NB4 (cell line): ENCODE measurements around the gene ARSB.

Source experiments
- DNase-seq: peaks from one replicate; pipeline ENCODE4 v3.0.0; 2010; ENCODE audit warnings: low read depth
- H3K4me3 ChIP-seq: one replicate; pipeline ENCODE4 v1.5.1; 2011; ENCODE audit warnings: mild to moderate bottlenecking, low read depth, low read length, moderate library complexity
- MYC ChIP-seq: IDR thresholded peaks from 2 replicates; pipeline ENCODE4 v1.6.1; 2011; ENCODE audit warnings: low read depth, low read length
- POLR2A ChIP-seq: IDR thresholded peaks from 2 replicates; pipeline ENCODE4 v1.6.1; 2011; ENCODE audit warnings: mild to moderate bottlenecking; ENCODE audit not compliant: insufficient read length; ENCODE audit errors: extremely low read depth
- TF ChIP-seq, protein P1 (sequence below): IDR thresholded peaks from 2 replicates; pipeline ENCODE4 v1.6.1; 2011; ENCODE audit warnings: low read depth, low read length
- TF ChIP-seq, protein P2 (sequence below): IDR thresholded peaks from one replicate; pipeline ENCODE4 v1.5.1; 2012; ENCODE audit warnings: low read depth, low read length

ARSB gene

DNA sequence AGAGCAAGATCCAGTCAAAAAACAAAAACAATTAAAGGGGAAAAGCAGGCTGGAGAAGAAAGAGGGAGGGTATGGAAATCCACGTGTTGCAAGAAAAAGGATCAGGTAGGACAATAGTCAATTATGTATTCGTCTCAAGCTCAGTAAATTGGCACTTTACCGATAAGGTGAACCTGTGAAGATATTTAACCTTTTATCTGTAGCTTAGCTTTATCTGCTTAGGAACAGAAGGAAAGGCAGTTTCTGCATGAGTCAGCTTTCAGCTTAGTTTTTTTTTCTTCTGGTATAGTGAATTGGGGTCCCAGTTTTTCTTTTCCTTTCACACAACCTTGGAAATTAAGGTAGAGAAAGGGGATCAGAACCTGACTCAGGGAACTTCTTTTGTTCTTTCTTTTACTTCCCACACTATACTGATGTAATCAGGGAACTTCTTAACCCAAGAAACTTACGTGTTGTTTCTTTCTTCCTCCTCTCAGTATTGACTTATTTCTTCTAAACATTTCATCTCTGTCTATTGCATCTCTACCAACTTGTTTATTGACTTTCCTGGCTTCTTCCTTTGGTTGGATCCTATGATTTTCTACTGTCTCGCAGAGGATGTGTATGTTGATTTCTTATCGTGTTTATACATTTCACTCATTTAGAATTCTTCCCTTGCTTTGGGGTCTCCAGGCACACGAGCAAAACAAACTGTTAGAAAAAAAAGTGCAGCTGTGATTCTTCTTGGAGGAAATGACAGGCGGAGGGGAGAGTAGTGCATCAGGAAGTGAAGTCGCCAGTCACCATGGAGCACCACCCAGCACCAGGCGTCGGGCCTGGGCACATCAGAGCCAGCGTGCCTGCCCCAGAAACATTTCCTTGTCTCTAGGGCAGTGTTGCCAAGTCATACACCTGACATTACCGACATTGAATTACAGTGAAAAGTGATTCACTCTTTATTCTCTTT lies 213.6 kb downstream of the ARSB start:
- TF ChIP-seq, protein P1, sequence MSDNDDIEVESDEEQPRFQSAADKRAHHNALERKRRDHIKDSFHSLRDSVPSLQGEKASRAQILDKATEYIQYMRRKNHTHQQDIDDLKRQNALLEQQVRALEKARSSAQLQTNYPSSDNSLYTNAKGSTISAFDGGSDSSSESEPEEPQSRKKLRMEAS: no peak
- TF ChIP-seq POLR2A: no peak
- no peak for TF ChIP-seq MYC
- TF ChIP-seq, protein P2, sequence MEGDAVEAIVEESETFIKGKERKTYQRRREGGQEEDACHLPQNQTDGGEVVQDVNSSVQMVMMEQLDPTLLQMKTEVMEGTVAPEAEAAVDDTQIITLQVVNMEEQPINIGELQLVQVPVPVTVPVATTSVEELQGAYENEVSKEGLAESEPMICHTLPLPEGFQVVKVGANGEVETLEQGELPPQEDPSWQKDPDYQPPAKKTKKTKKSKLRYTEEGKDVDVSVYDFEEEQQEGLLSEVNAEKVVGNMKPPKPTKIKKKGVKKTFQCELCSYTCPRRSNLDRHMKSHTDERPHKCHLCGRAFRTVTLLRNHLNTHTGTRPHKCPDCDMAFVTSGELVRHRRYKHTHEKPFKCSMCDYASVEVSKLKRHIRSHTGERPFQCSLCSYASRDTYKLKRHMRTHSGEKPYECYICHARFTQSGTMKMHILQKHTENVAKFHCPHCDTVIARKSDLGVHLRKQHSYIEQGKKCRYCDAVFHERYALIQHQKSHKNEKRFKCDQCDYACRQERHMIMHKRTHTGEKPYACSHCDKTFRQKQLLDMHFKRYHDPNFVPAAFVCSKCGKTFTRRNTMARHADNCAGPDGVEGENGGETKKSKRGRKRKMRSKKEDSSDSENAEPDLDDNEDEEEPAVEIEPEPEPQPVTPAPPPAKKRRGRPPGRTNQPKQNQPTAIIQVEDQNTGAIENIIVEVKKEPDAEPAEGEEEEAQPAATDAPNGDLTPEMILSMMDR: no peak
- no peak for DNase-seq
- no peak overlapping the region for H3K4me3 ChIP-seq

DNA sequence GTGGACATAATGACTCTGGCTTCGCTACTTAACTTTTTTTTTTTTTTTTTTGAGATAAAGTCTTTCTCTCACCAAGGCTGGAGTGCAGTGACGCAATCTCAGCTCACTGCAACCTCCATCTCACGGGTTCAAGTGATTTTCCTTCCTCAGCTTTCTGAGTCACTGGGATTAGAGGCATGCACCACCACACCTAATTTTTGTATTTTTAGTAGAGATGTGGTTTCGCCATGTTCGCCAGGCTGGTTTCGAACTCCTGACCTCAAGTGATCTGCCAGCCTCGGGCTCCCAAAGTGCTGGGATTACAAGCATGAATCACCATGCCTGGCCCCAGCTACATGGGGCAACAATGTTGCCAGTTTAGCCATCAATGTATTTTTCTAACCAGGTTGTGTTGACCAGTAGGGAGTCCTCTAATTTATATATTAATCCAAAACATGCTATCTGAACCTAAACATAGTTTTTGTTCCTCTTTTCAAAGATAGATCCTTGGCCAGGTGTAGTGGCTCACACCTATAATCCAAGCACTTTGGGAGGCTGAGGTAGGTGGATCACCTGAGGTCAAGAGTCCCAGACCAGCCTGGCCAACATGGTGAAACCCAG lies 216.2 kb downstream of the ARSB start:
- DNase-seq: no peak
- H3K4me3 ChIP-seq: no peak overlapping the region
- TF ChIP-seq MYC: no peak
- TF ChIP-seq, protein P1: no peak
- TF ChIP-seq, protein P2: no peak

DNA sequence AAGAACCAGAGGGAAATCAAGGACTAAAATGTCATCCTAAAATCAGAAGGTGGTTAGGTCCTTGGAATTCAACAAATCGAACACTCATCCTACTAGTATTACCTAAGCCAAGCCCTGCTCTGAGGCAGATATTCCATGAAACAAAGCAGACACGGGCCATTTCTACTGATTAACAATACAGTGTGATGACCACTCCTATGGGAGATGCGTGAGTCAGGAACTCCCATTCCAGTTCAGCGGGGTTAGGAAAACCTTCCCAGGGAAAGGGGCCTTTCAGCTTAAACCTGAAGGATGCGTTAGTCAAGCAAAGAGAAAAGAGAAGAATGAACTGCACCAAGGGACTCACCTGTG lies 218.7 kb downstream of the ARSB start:
- TF ChIP-seq, protein P1: no peak
- TF ChIP-seq POLR2A: no peak
- TF ChIP-seq, protein P2: no peak
- no peak overlapping the region for H3K4me3 ChIP-seq
- DNase-seq: no peak

DNA sequence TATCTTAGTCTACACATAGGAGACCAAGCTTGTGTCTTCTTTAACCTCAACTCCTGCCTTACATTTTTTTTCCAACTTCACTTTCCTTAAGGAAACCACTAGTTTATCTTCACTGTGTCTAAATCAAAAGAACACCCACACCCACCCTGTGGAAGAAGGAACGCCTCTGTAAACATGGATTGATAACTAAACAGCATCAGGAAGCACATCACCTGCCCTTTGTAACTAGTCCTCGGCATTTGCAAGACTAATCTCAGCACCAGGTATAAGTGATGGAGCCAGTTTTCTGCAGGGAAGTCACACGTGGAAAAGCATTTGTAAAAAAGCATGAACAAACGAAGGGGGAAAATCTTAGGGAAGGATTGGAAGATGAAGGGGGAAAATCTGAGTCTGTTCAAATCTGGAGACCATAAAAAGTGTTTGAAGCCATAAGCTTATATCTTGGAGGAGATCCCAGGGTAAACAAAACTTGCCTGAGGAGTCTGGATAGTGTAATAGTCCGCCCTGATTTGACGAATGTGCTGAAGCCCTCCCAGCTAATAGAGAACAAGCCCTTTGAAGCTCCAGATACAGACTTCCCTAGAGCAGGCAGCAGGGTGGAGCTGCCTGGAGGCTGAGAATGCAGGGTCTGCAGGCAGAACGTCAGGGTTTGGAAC lies 219.2 kb downstream of the ARSB start:
- TF ChIP-seq MYC: no peak
- TF ChIP-seq, protein P2: no peak
- TF ChIP-seq, protein P1: no peak
- no peak for TF ChIP-seq POLR2A
- DNase-seq: no peak
- no peak overlapping the region for H3K4me3 ChIP-seq

DNA sequence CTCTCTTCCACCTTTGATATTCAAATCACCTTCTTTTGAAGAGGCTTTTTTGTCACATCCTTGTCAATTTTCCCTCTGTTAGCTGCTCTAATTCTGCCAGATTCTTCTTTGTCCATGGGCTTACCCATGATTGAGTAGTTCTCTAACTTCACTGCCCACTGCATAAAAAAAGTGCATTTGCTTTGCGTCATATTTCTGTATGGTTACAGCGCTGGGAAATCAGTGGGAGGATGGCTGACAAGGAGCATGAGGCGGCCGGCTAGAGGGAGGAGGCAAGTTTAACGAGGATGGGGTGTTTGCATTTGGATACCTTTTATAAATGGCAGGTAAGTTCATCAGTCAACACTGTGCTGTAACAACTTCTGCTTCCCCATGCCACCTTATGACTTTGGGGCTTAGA lies 220.0 kb downstream of the ARSB start:
- no peak for DNase-seq
- no peak for TF ChIP-seq POLR2A
- no peak for TF ChIP-seq MYC
- TF ChIP-seq, protein P2: no peak
- TF ChIP-seq, protein P1: no peak
- H3K4me3 ChIP-seq: no peak overlapping the region
